ENCODE results near the gene ARHGAP42.

The ARHGAP42 gene

GRCh38 chr11:100774132-100774531 is 87.0 kb downstream of the ARHGAP42 start:
- DNase-seq (ENCODE audit: insufficient read length, low spot score) (no peak), FAIRE-seq (peak; percentile 67)
- TF ChIP-seq, protein P1, sequence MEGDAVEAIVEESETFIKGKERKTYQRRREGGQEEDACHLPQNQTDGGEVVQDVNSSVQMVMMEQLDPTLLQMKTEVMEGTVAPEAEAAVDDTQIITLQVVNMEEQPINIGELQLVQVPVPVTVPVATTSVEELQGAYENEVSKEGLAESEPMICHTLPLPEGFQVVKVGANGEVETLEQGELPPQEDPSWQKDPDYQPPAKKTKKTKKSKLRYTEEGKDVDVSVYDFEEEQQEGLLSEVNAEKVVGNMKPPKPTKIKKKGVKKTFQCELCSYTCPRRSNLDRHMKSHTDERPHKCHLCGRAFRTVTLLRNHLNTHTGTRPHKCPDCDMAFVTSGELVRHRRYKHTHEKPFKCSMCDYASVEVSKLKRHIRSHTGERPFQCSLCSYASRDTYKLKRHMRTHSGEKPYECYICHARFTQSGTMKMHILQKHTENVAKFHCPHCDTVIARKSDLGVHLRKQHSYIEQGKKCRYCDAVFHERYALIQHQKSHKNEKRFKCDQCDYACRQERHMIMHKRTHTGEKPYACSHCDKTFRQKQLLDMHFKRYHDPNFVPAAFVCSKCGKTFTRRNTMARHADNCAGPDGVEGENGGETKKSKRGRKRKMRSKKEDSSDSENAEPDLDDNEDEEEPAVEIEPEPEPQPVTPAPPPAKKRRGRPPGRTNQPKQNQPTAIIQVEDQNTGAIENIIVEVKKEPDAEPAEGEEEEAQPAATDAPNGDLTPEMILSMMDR (IDR thresholded peaks at IDR 0.05; ENCODE audit: insufficient read depth, missing control alignments), result no peak

DNA sequence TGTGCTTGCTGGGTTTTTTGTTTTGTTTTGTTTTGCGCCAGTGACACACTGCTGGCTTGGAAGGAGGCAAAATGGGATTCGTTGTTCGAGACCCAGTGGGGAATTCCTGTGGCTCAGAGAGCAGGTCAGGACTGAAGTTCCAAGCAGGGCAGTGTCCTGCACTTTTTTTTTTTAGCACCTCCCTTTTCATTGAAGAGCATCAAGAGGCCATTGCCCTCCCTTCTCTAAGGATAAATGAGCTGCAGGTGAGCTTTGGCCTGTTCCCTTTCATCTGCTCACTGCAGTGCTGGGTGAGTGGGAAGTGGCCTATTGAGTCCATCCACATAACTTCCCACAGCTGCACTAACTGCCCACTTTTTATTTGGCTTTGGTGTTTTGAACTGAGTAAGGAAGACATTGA is 87.8 kb downstream of the ARHGAP42 start:
- DNase-seq (ENCODE audit: insufficient read length, low spot score) (no peak), FAIRE-seq (no peak)
- TF ChIP-seq, protein P1 (IDR thresholded peaks at IDR 0.05; ENCODE audit: insufficient read depth, missing control alignments), result no peak

DNA sequence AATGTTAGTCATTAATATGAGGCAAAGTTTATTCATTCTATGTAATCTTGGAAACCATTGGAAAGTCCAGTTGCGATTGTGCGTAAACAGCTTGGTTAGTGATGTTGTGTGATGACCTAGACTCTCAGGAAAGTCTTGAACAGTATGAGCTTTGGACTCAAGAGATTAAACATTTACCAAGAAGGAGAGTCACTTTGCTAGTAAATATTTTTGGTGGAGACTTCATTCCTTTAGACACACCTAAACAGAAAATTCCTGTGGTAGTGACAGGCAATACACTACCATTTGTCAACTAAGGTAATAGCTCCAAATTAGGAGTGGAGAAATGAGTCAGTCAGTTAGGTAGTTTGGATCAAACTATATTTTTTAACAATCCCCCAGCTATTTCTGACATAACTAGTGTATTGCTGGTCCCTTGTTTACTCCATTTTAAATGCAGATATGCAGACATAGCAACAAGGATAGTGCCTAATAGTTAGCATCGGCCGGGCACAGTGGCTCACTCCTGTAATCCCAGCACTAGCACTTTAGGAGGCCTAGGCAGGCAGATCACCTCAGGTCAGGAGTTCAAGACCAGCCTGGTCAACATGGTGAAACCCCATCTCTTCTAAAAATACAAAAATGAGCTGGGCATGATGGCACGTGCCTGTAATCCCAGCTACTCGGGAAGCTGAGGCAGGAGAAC is 89.3 kb downstream of the ARHGAP42 start:
- DNase-seq (ENCODE audit: insufficient read length, low spot score) (no peak), FAIRE-seq (no peak)
- TF ChIP-seq, protein P1 (IDR thresholded peaks at IDR 0.05; ENCODE audit: insufficient read depth, missing control alignments), result no peak

DNA sequence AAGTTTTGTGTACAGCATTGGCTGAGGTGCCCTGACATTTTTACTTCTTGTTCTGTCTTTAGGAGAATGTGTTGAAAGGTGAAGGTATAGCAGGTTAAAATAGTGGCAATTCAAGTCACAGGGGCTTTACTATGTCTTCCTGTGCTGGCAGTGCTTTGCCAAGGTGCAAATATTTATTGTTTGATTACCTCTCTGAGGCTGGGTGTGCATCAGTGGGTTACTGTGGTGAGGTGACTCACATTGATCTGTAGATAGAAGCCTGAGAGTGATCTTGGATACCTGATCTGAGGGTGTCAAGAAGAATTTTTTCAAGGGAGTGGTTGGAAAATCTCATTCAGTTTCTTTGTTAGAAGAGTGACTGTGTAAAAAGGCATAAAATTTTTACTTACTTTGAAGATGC is 90.0 kb downstream of the ARHGAP42 start:
- FAIRE-seq (no peak), DNase-seq (ENCODE audit: insufficient read length, low spot score) (no peak)
- TF ChIP-seq, protein P1 (IDR thresholded peaks at IDR 0.05; ENCODE audit: insufficient read depth, missing control alignments), result no peak

DNA sequence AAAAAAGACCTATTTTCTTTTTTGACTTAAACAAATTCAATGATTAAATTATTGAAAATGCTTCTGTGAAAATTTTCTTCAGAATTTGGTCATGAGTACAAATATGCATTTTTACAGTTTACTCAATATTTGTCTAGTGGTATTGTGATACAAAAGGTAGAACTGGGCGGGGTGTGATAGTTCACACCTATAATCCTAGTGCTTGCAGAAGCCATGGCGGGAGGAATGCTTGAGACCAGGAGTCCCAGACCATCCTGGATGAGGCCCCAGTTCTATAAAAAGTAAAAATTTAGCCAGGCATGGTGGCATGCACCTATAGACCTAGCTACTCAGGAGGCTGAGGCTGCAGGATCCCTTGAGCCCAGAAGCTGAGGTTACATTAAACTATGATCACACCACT is 90.6 kb downstream of the ARHGAP42 start:
- TF ChIP-seq, protein P1 (IDR thresholded peaks at IDR 0.05; ENCODE audit: insufficient read depth, missing control alignments), result no peak
- DNase-seq (ENCODE audit: insufficient read length, low spot score) (no peak), FAIRE-seq (no peak)

DNA sequence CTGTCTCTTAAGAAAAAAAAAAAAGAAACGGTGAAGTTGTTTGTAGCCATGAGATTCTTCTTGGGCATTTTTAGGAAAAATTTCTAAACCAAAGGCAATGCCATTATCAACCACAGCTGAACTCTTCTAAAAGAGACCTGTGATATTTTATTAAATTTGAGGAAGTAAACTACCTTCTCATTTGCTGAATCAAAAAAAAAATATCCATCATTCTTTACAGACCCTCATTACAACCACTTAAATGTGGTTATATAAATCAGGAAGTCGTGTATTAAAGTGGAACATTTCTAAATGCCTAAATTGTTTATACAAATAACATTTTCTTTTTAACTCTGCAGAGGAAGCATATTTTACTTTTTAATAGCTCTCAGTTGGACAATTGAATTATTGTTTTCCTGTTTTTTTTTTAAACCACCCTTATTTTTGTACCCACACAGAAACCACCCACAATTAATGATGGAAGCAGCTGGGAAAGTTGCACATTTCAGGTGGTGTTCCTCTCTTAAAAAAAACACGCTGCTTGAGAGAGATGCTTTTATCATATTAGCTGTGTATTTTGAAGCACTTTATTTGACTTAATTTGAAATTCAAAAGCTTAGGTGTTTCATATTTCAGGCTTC is 91.2 kb downstream of the ARHGAP42 start:
- TF ChIP-seq, protein P1 (IDR thresholded peaks at IDR 0.05; ENCODE audit: insufficient read depth, missing control alignments), result no peak
- no peak for DNase-seq (ENCODE audit: insufficient read length, low spot score)
- FAIRE-seq, result no peak

DNA sequence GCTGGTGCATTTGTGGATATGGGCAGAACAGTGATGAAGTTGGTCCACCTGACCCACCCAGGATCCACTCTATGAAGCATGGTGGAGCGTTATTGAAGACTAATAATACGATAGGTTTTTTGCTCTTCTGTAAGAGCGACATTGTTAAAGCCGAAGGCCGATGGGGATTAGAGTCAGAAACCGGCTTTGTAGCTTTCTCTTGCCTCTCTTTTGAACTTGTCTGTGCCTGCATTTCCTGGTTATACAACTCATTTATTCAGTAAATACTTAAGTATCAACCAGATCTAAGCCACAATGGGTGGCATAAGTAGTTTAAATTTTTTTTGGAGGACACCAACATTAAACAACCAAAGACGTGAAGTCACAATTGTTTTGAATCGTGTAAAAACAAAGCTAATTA is 93.4 kb downstream of the ARHGAP42 start:
- no peak for DNase-seq (ENCODE audit: insufficient read length, low spot score)
- TF ChIP-seq, protein P1 (IDR thresholded peaks at IDR 0.05; ENCODE audit: insufficient read depth, missing control alignments), result no peak
- no peak for FAIRE-seq
